HL-60 (cell line): Measurements from ENCODE around the gene BLVRA.

Experiments used
- DNase-seq, 2 experiments: peaks; one replicate each; pipeline ENCODE4 v3.0.0-alpha.2; 2010 to 2020; ENCODE audit warnings: low read depth in 1 of 2, low spot score in 1 of 2
- H3K27ac ChIP-seq: fragments of 250-450 bp; sonication (Bioruptor Pico); replicated peaks from 2 replicates; pipeline ENCODE4 v1.5.1; 2020; ENCODE audit warnings: mild to moderate bottlenecking, moderate library complexity
- H3K27me3 ChIP-seq: fragments of 250-450 bp; sonication (Bioruptor Pico); 2 replicates; pipeline ENCODE4 v1.5.1; 2021; ENCODE audit warnings: mild to moderate bottlenecking, moderate library complexity; ENCODE audit not compliant: insufficient read depth, poor library complexity, severe bottlenecking
- H3K4me3 ChIP-seq: replicated peaks from 2 replicates; pipeline ENCODE4 v1.5.1; 2011; ENCODE audit warnings: mild to moderate bottlenecking, control low read depth, low read length; ENCODE audit not compliant: insufficient read depth
- CTCF ChIP-seq: IDR thresholded peaks from one replicate; pipeline ENCODE4 v1.5.1; 2011; ENCODE audit warnings: low read length, control low read depth, inconsistent platforms; ENCODE audit not compliant: insufficient read depth
- GABPA ChIP-seq: IDR thresholded peaks from 2 replicates; pipeline ENCODE4 v1.6.1; 2012; ENCODE audit warnings: low read depth
- POLR2AphosphoS5 ChIP-seq: IDR thresholded peaks from 2 replicates; pipeline ENCODE4 v1.6.1; 2012; ENCODE audit warnings: low read depth
- REST ChIP-seq: IDR thresholded peaks from 2 replicates; pipeline ENCODE4 v1.6.1; 2012; ENCODE audit warnings: low read depth; ENCODE audit not compliant: insufficient replicate concordance
- SPI1 ChIP-seq: IDR thresholded peaks from 2 replicates; pipeline ENCODE4 v1.6.1; 2012; ENCODE audit warnings: low read depth, mild to moderate bottlenecking, borderline replicate concordance

The BLVRA gene

GRCh38 chr7:43753843-43754242, 4.6 kb upstream of the BLVRA start:
- TF ChIP-seq POLR2AphosphoS5: no peak
- TF ChIP-seq REST: no peak
- TF ChIP-seq GABPA: no peak
- TF ChIP-seq SPI1: no peak
- TF ChIP-seq CTCF: no peak
- no peak for DNase-seq
- no peaks in the 10 kb centered on the region for H3K27me3 ChIP-seq
- H3K4me3 ChIP-seq: no peak overlapping the region
- no peak overlapping the region for H3K27ac ChIP-seq

- TF ChIP-seq REST (no peak), POLR2AphosphoS5 (no peak), CTCF (no peak), SPI1 (no peak), GABPA (no peak)
Observed at GRCh38 chr7:43754596-43754995, 3.9 kb upstream of the BLVRA start.

GRCh38 chr7:43756368-43757072, 2.0 kb upstream of the BLVRA start:
- H3K27ac ChIP-seq: no peak overlapping the region
- DNase-seq: no peak
- TF ChIP-seq GABPA: no peak

More at GRCh38 chr7:43754596-43754995, 3.9 kb upstream of the BLVRA start:
- Histone ChIP-seq H3K27ac (no peak overlapping the region), H3K27me3 (no peaks in the 10 kb centered on the region), H3K4me3 (no peak overlapping the region)
- no peak for DNase-seq

GRCh38 chr7:43757073-43757720, 1.3 kb upstream of the BLVRA start:
- no peak for DNase-seq
- TF ChIP-seq GABPA: no peak
- Histone ChIP-seq H3K4me3 (no peak overlapping the region), H3K27me3 (no peaks in the 10 kb centered on the region), H3K27ac (no peak overlapping the region)

More at GRCh38 chr7:43756368-43757072, 2.0 kb upstream of the BLVRA start:
- Histone ChIP-seq H3K4me3 (no peak overlapping the region), H3K27me3 (no peaks in the 10 kb centered on the region)
